GM12878 (cell line): ENCODE results near the gene KLB. TPM values are rescaled to one million over a fixed set of nuclear protein-coding genes. Genes with fewer than 3 reads are reported as not detected.
"Not testable (repeated sequence)": the region's sequence is repeated elsewhere in the genome, so short reads cannot be mapped to it uniquely, and the experiment has no call there.

ENCODE experiments used
- ATAC-seq: fragments of 200-7000 bp; cut with Tn5 transposase; 3 replicates; pipeline ENCODE4 v1.9.1; 2020; ENCODE audit warnings: mild to moderate bottlenecking, moderate library complexity
- BruUV-seq: library from RNA; stranded (reverse); fragments of 400-500 nt; replicated peaks from 2 replicates; lab custom pipeline; 2021; lab: Mats Ljungman, UMichigan
- CTCF ChIA-PET: fragments of 300-600 bp; sonication (Branson Sonifier 250); formaldehyde crosslinking; extraction: SDS; loops from one replicate; lab custom pipeline; 2021; ENCODE audit warnings: inconsistent platforms; lab: Yijun Ruan, JAX
- POLR2A ChIA-PET: fragments of 350-600 bp; formaldehyde crosslinking; extraction: SDS; loops from one replicate; lab custom pipeline; 2021; ENCODE audit warnings: inconsistent platforms; lab: Charles Lee
- RAD21 ChIA-PET: fragments of 300-600 bp; sonication (Branson Sonifier 250); formaldehyde crosslinking; loops from one replicate; lab custom pipeline; 2023; ENCODE audit warnings: antibody characterized with exemption; ENCODE audit not compliant: unreplicated experiment; lab: Charles Lee
- SMC1A ChIA-PET: fragments of 300-600 bp; sonication (Branson Sonifier 250); formaldehyde crosslinking; loops from one replicate; lab custom pipeline; 2023; ENCODE audit not compliant: unreplicated experiment, uncharacterized antibody; lab: Charles Lee
- DNase-seq: peaks from one replicate; pipeline ENCODE4 v3.0.0-alpha.2; 2011; ENCODE audit warnings: low read depth, low spot score
- FAIRE-seq: peaks from 3 replicates; lab custom pipeline; 2011; peaks lifted over from hg19 to GRCh38; lab: Jason Lieb, UNC
- H2AFZ ChIP-seq: 2 replicates; pipeline ENCODE4 v1.6.0; 2011; ENCODE audit warnings: low read depth, low read length, control low read depth; ENCODE audit not compliant: control insufficient read depth
- H3K27ac ChIP-seq: 2 replicates; pipeline ENCODE4 v1.5.1; 2011; ENCODE audit warnings: control low read depth; ENCODE audit not compliant: control insufficient read depth, insufficient read depth
- H3K27me3 ChIP-seq, 2 experiments: replicated peaks in 1 of 2; 2 replicates each; pipeline versions ENCODE4 v1.6.0 to v1.6.1; 2011; ENCODE audit warnings: low read length in 1 of 2; ENCODE audit not compliant: control insufficient read depth in 2 of 2, insufficient read depth in 2 of 2
- H3K36me3 ChIP-seq, 2 experiments: 2 replicates each; pipeline ENCODE4 v1.5.1; 2011; ENCODE audit warnings: low read length in 1 of 2; ENCODE audit not compliant: control insufficient read depth in 2 of 2, insufficient read depth in 2 of 2
- H3K4me1 ChIP-seq: 2 replicates; pipeline ENCODE4 v1.6.1; 2011; ENCODE audit warnings: mild to moderate bottlenecking, low read length, moderate library complexity, mixed read lengths; ENCODE audit not compliant: control insufficient read depth, insufficient read depth
- H3K4me2 ChIP-seq: 2 replicates; pipeline ENCODE4 v1.6.0; 2011; ENCODE audit warnings: control low read depth; ENCODE audit not compliant: control insufficient read depth, insufficient read depth
- H3K4me3 ChIP-seq: fragments of 200-600 bp; sonication (generic); 2 replicates; pipeline ENCODE4 v1.5.1; 2016
- H3K79me2 ChIP-seq: 2 replicates; pipeline ENCODE4 v1.6.0; 2011; ENCODE audit warnings: low read length; ENCODE audit not compliant: control insufficient read depth, insufficient read depth
- H3K9ac ChIP-seq: 2 replicates; pipeline ENCODE4 v1.8.0; 2011; ENCODE audit warnings: low read length, control low read depth, mixed read lengths; ENCODE audit not compliant: control insufficient read depth, insufficient read depth
- H3K9me3 ChIP-seq: replicated peaks from 3 replicates; pipeline ENCODE4 v1.5.1; 2011; ENCODE audit warnings: mild to moderate bottlenecking, low read length; ENCODE audit not compliant: control insufficient read depth, insufficient read depth
- H4K20me1 ChIP-seq: 2 replicates; pipeline ENCODE4 v1.6.0; 2011; ENCODE audit not compliant: control insufficient read depth, insufficient read depth
- ATF7 ChIP-seq: fragments of 450-650 bp; IDR thresholded peaks from 2 replicates; pipeline ENCODE4 v1.6.1; 2016; ENCODE audit warnings: low read depth, mild to moderate bottlenecking
- ESRRA ChIP-seq: IDR thresholded peaks from 2 replicates; pipeline ENCODE4 v1.6.1; 2012; ENCODE audit warnings: mild to moderate bottlenecking, low read length, improper control_type of control experiment
- ETV6 ChIP-seq, 2 experiments: fragments of 450-650 bp in 1 of 2; IDR thresholded peaks in 1 of 2; conservative IDR thresholded peaks in 1 of 2; 2 replicates each; pipeline ENCODE4 v1.6.1; 2014; ENCODE audit warnings: antibody characterized with exemption in 1 of 2, borderline replicate concordance in 1 of 2, low read depth in 1 of 2, mild to moderate bottlenecking in 1 of 2, moderate library complexity in 1 of 2
- FOS ChIP-seq: IDR thresholded peaks from 3 replicates; pipeline ENCODE4 v1.6.1; 2011; ENCODE audit warnings: borderline replicate concordance; ENCODE audit not compliant: insufficient read length; ENCODE audit errors: extremely low read depth
- FOXM1 ChIP-seq: IDR thresholded peaks from 2 replicates; pipeline ENCODE4 v1.6.1; 2012; ENCODE audit warnings: low read depth, mild to moderate bottlenecking, inconsistent platforms, low read length, moderate library complexity
- NFYB ChIP-seq: IDR thresholded peaks from 2 replicates; pipeline ENCODE4 v1.6.1; 2011; ENCODE audit warnings: low read depth, mild to moderate bottlenecking, low read length, improper control_type of control experiment, moderate library complexity; ENCODE audit not compliant: insufficient read depth
- POLR2A ChIP-seq: IDR thresholded peaks from 2 replicates; pipeline ENCODE4 v1.6.1; 2011; ENCODE audit warnings: low read depth, mild to moderate bottlenecking, low read length
- WGBS: methylation state at CpG from one replicate; pipeline ENCODE4 v1.1.6; 2016; ENCODE audit warnings: low lambda C conversion rate; ENCODE audit not compliant: insufficient replicate concordance, insufficient coverage; ENCODE audit errors: missing lambda C conversion rate; 5-methylcytosine and 5-hydroxymethylcytosine counted together
- in situ Hi-C: fragments of 300-500 bp; cut with MboI; formaldehyde crosslinking; loops from 9 replicates; pipeline ENCODE4 v1.14.3; 2018; ENCODE audit warnings: mixed read lengths
- intact Hi-C: fragments of 100-400 bp; cut with micrococcal nuclease; formaldehyde crosslinking; loops from one replicate; pipeline ENCODE4 v1.14.2; 2022; ENCODE audit not compliant: unreplicated experiment
- polyA plus RNA-seq, 11 experiments: library from polyadenylated mRNA; depleted of rRNA in 4 of 11; unstranded in 6 of 11; stranded (reverse) in 5 of 11; fragments of >200 nt; fragmentation: Nextera tagmentation in 4 of 11; fragmentation: Illumina TruSeq in 1 of 11; extraction: Ambion mirVana in 4 of 11; extraction: Trizol in 1 of 11; gene quantifications; 1 replicate in 1 of 11; 2 replicates in 10 of 11; pipeline versions ENCODE4 v1.2.1 to v1.2.3, GENCODE V29; 2011 to 2016; ENCODE audit warnings: inconsistent platforms in 2 of 11, missing spikeins in 2 of 11, low read depth in 1 of 11
- total RNA-seq, 4 experiments: library from RNA; depleted of rRNA in 3 of 4; stranded (reverse); fragments of >200 nt in 3 of 4; fragmentation: Illumina TruSeq in 1 of 4; extraction: Trizol in 1 of 4; gene quantifications; 2 replicates each; pipeline versions ENCODE4 v1.2.1 to v1.2.3, GENCODE V29; 2013 to 2021
- TF ChIP-seq, protein P1 (sequence below): fragments of 450-650 bp; conservative IDR thresholded peaks from 2 replicates; pipeline ENCODE4 v1.6.1; 2017; ENCODE audit warnings: mild to moderate bottlenecking, moderate library complexity
- TF ChIP-seq, protein P2 (sequence below): fragments of 450-650 bp; IDR thresholded peaks from 2 replicates; pipeline ENCODE4 v1.6.1; 2016; ENCODE audit warnings: mild to moderate bottlenecking

KLB gene
- total and polyA plus RNA-seq, 10 of the 15 experiments (the other 5 are each of a cell fraction or from before 2014, with no cell fraction given) = under 0.01 to 0.13 (median 0.04) TPM; not detected in 1

DNA sequence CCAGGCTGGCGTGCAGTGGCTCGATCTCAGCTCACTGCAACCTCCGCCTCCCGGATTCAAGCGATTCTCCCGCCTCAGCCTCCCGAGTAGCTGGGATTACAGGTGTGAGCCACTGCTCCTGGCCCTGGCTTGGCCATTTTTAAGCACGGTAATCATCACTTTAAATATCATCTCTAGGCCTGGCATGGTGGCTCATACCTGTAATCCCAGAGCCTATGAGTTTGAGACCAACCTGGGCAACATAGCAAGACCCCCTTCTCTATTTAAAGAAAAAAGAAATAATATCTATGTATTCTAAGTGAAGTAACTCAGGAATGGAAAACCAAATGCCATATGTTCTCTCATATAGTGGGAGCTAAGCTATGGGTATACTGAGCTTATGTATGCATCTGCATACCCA, 4.8 kb downstream of the KLB start:
- ATAC-seq, H3K4me3 ChIP-seq, FAIRE-seq, H3K4me2 ChIP-seq, H3K4me1 ChIP-seq, H3K27ac ChIP-seq, H2AFZ ChIP-seq, H3K36me3 ChIP-seq, in situ Hi-C loops, H3K9me3 ChIP-seq, H3K79me2 ChIP-seq, DNase-seq, BruUV-seq, H3K9ac ChIP-seq, H3K27me3 ChIP-seq, H4K20me1 ChIP-seq: not testable (repeated sequence)
- WGBS = 86% methylated on average over 7 of the region's 8 CpGs
- RAD21 ChIA-PET = interaction anchor here (0.7 to 1.5 kb wide), 2 partner anchors 43 to 509 kb away, joined by 3 to 6 read pairs; no protein-coding TSS in a partner anchor
- intact Hi-C loops = loop anchor here (10.0 kb wide), 1 partner anchor 97 kb away; no protein-coding TSS in a partner anchor
- CTCF ChIA-PET = interaction anchor here (1.4 kb wide), 1 partner anchor 276 kb away, joined by 3 read pairs; no protein-coding TSS in a partner anchor
- SMC1A ChIA-PET = interaction anchor here (0.6 kb wide), 1 partner anchor 509 kb away, joined by 4 read pairs; no protein-coding TSS in a partner anchor
- POLR2A ChIA-PET = interaction anchor here (0.7 kb wide), 1 partner anchor 11 kb away, joined by 4 read pairs; no protein-coding TSS in a partner anchor

DNA sequence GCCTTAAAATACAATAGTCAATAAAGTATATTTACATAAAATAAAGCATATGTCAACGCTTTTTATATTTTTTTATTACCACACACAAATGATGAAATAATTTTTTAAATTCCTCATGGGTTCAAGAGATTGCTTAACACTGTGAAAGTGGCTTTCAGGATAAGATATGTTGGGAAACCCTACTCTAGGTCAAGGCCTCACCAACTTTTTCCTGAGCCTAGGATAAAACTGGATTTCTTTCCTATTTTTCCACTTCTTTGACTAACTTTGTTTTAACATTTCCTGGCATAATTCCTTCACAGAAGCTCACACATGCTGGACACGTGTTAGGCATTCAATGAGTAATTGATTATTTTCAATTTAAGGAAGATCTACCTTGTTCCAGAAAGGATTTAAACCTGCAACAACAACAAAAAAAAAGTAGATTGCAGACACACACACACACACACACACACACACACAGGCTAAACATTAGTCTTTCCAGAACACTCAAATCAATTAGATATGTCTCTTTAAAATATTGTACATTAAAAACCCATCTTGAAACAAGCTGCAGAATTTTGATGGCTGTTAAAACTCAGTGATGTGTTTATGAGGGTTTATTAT, 9.1 kb downstream of the KLB start:
- Histone ChIP-seq H3K36me3 (no peaks in the 10 kb centered on the region), H3K9me3 (no peaks in the 10 kb centered on the region), H3K4me1 (no peaks in the 10 kb centered on the region), H2AFZ (no peak overlapping the region), H3K27me3 (no peaks in the 10 kb centered on the region), H3K4me3 (no peak overlapping the region), H3K79me2 (no peaks in the 10 kb centered on the region), H3K27ac (no peak overlapping the region), H4K20me1 (no peaks in the 10 kb centered on the region), H3K9ac (no peak overlapping the region), H3K4me2 (no peak overlapping the region)
- RAD21 ChIA-PET = no interaction called here
- TF ChIP-seq, protein P1, sequence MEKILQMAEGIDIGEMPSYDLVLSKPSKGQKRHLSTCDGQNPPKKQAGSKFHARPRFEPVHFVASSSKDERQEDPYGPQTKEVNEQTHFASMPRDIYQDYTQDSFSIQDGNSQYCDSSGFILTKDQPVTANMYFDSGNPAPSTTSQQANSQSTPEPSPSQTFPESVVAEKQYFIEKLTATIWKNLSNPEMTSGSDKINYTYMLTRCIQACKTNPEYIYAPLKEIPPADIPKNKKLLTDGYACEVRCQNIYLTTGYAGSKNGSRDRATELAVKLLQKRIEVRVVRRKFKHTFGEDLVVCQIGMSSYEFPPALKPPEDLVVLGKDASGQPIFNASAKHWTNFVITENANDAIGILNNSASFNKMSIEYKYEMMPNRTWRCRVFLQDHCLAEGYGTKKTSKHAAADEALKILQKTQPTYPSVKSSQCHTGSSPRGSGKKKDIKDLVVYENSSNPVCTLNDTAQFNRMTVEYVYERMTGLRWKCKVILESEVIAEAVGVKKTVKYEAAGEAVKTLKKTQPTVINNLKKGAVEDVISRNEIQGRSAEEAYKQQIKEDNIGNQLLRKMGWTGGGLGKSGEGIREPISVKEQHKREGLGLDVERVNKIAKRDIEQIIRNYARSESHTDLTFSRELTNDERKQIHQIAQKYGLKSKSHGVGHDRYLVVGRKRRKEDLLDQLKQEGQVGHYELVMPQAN = no peak
- no peak for TF ChIP-seq NFYB
- TF ChIP-seq, protein P2, sequence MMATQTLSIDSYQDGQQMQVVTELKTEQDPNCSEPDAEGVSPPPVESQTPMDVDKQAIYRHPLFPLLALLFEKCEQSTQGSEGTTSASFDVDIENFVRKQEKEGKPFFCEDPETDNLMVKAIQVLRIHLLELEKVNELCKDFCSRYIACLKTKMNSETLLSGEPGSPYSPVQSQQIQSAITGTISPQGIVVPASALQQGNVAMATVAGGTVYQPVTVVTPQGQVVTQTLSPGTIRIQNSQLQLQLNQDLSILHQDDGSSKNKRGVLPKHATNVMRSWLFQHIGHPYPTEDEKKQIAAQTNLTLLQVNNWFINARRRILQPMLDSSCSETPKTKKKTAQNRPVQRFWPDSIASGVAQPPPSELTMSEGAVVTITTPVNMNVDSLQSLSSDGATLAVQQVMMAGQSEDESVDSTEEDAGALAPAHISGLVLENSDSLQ = no peak
- TF ChIP-seq POLR2A = no peak
- no peak for TF ChIP-seq FOXM1
- TF ChIP-seq ATF7 = no peak
- no peak for TF ChIP-seq ESRRA
- TF ChIP-seq FOS = no peak
- no peak for TF ChIP-seq ETV6 (conservative IDR thresholded peaks at IDR 0.05 in 1 of 2, IDR thresholded peaks at IDR 0.05 in 1 of 2; ENCODE audit: borderline replicate concordance in 1 of 2, low read depth in 1 of 2)
- in situ Hi-C loops = no loop called here
- DNase-seq (no peak), ATAC-seq (no peak), FAIRE-seq (no peak)
- intact Hi-C loops = loop anchor here (10.0 kb wide), 1 partner anchor 101 kb away; no protein-coding TSS in a partner anchor
- WGBS = 21% methylated on average over 2 of the region's 2 CpGs
- POLR2A ChIA-PET = no interaction called here
- SMC1A ChIA-PET = interaction anchor here (0.8 kb wide), 1 partner anchor 451 kb away, joined by 3 read pairs; no protein-coding TSS in a partner anchor
- BruUV-seq = no TSS peak
- CTCF ChIA-PET = interaction anchor here (0.5 kb wide), 1 partner anchor 655 kb away, joined by 4 read pairs; no protein-coding TSS in a partner anchor
